GM10248 (cell line): ENCODE data around the gene PFDN6.

Experiments
- CTCF ChIA-PET: fragments of 300-600 bp; sonication (Branson Sonifier 250); formaldehyde crosslinking; extraction: SDS; loops from one replicate; lab custom pipeline; 2021; ENCODE audit warnings: antibody characterized with exemption; lab: Yijun Ruan, JAX
- POLR2A ChIA-PET: fragments of 350-650 bp; sonication (Branson Sonifier 250); formaldehyde crosslinking; extraction: SDS; loops from one replicate; lab custom pipeline; 2020; ENCODE audit warnings: antibody characterized with exemption; lab: Yijun Ruan, JAX
- DNase-seq: peaks from one replicate; pipeline ENCODE4 v3.0.0; 2012; ENCODE audit errors: extremely low spot score
- CTCF ChIP-seq: IDR thresholded peaks from 2 replicates; pipeline ENCODE4 v1.5.1; 2012; ENCODE audit warnings: mild to moderate bottlenecking, low read depth; ENCODE audit errors: extremely low read depth, missing control alignments, control extremely low read depth

The PFDN6 gene

GRCh38 chr6:33276864-33277662 lies 12.3 kb upstream of the PFDN6 start, which contains the start of gene B3GALT4:
Gene B3GALT4 (plus strand): TSS chr6:33277123. CDS start chr6:33277420, 297 bp downstream.
- CTCF ChIA-PET, result interaction anchor here (0.8 to 4.4 kb wide), 18 partner anchors 8 to 305 kb away, joined by 3 to 37 read pairs (median 4); partner anchors contain the start of genes PFDN6, RGL2 and WDR46
- TF ChIP-seq CTCF, result peak; percentile 31
- peak; percentile 86 for DNase-seq
- POLR2A ChIA-PET, result interaction anchor here (0.6 to 2.2 kb wide), 9 partner anchors 12 to 431 kb away, joined by 3 to 12 read pairs (median 6); partner anchors contain the start of genes PFDN6, RGL2, WDR46 and ZBTB22

- no peak for TF ChIP-seq CTCF
- DNase-seq, result peak; percentile 53
- ChIA-PET CTCF (interaction anchor here (0.8 to 4.4 kb wide), 19 partner anchors 9 to 306 kb away, joined by 3 to 37 read pairs (median 4); partner anchors contain the start of genes PFDN6, RGL2 and WDR46), POLR2A (interaction anchor here (0.5 to 2.2 kb wide), 10 partner anchors 12 to 432 kb away, joined by 3 to 12 read pairs (median 6); partner anchors contain the start of genes PFDN6, RGL2, WDR46 and ZBTB22)
These were observed 11.6 kb upstream of the PFDN6 start for GRCh38 chr6:33277663-33278391.

GRCh38 chr6:33278392-33278741 lies 11.0 kb upstream of the PFDN6 start:
- DNase-seq, result no peak
- CTCF ChIA-PET, result interaction anchor here (0.8 to 4.4 kb wide), 10 partner anchors 9 to 306 kb away, joined by 3 to 37 read pairs (median 6); partner anchors contain the start of genes PFDN6, RGL2 and WDR46
- POLR2A ChIA-PET, result interaction anchor here (0.5 to 2.2 kb wide), 4 partner anchors 21 to 306 kb away, joined by 3 to 9 read pairs (median 4); no protein-coding TSS in a partner anchor
- no peak for TF ChIP-seq CTCF

GRCh38 chr6:33278810-33279209 lies 10.6 kb upstream of the PFDN6 start:
- ChIA-PET CTCF (interaction anchor here (0.8 to 4.4 kb wide), 4 partner anchors 10 to 67 kb away, joined by 3 to 37 read pairs (median 9); partner anchors contain the start of genes PFDN6 and WDR46), POLR2A (interaction anchor here (0.5 to 2.2 kb wide), 3 partner anchors 21 to 307 kb away, joined by 3 to 9 read pairs (median 4); no protein-coding TSS in a partner anchor)
- no peak for DNase-seq
- TF ChIP-seq CTCF, result no peak

- DNase-seq, result no peak
- ChIA-PET CTCF (interaction anchor here (1.1 to 4.4 kb wide), 4 partner anchors 9 to 66 kb away, joined by 3 to 37 read pairs (median 9); partner anchors contain the start of genes PFDN6 and WDR46), POLR2A (interaction anchor here (1.0 kb wide), 1 partner anchor 20 kb away, joined by 3 read pairs; no protein-coding TSS in a partner anchor)
- no peak for TF ChIP-seq CTCF
These were observed 10.1 kb upstream of the PFDN6 start for GRCh38 chr6:33279257-33279695.
